Memory B cell (primary cell): ENCODE results near the gene GLI2.

Experiments
- ATAC-seq: fragments of 150-1000 bp; cut with Tn5 transposase; 2 replicates; pipeline ENCODE4 v1.10.0; 2021; ENCODE audit warnings: low read depth, mild to moderate bottlenecking, moderate library complexity
- DNase-seq, 2 donors: peaks; one replicate each; pipeline ENCODE4 v3.0.0; 2022; ENCODE audit warnings: low spot score in 2 of 2
- H3K27ac Mint-ChIP-seq: one replicate; pipeline ENCODE4 v1.8.0; 2022; ENCODE audit warnings: mild to moderate bottlenecking, moderate library complexity, mixed read lengths
- H3K27me3 Mint-ChIP-seq: one replicate; pipeline ENCODE4 v1.8.0; 2022; ENCODE audit warnings: mixed read lengths
- H3K36me3 Mint-ChIP-seq: one replicate; pipeline ENCODE4 v1.8.0; 2022; ENCODE audit warnings: mild to moderate bottlenecking, mixed read lengths
- H3K4me1 Mint-ChIP-seq: one replicate; pipeline ENCODE4 v1.8.0; 2022; ENCODE audit warnings: mixed read lengths
- H3K4me3 Mint-ChIP-seq: one replicate; pipeline ENCODE4 v1.8.0; 2022; ENCODE audit warnings: mild to moderate bottlenecking, moderate library complexity, mixed read lengths
- H3K9me3 Mint-ChIP-seq: one replicate; pipeline ENCODE4 v1.8.0; 2022; ENCODE audit warnings: mixed read lengths

The GLI2 gene

GRCh38 chr2:120737340-120738101 lies 1.9 kb downstream of the GLI2 start:
- Mint-ChIP-seq H3K4me1 (peaks cover 8% of the 10 kb centered on the region), H3K9me3 (no peaks in the 10 kb centered on the region), H3K4me3 (no peak overlapping the region), H3K27ac (no peak overlapping the region), H3K27me3 (peaks cover 28% of the 10 kb centered on the region), H3K36me3 (no peaks in the 10 kb centered on the region)
- DNase-seq, result no peak
- ATAC-seq, result no peak

GRCh38 chr2:120738117-120738516 lies 2.4 kb downstream of the GLI2 start:
- no peak overlapping the region for H3K27ac Mint-ChIP-seq
- no peak overlapping the region for H3K4me3 Mint-ChIP-seq
- no peak for ATAC-seq
- peaks cover 30% of the 10 kb centered on the region for H3K27me3 Mint-ChIP-seq
- no peaks in the 10 kb centered on the region for H3K36me3 Mint-ChIP-seq
- DNase-seq, result no peak
- peaks cover 8% of the 10 kb centered on the region for H3K4me1 Mint-ChIP-seq
- H3K9me3 Mint-ChIP-seq, result no peaks in the 10 kb centered on the region

GRCh38 chr2:120738786-120739437 lies 3.2 kb downstream of the GLI2 start:
- Mint-ChIP-seq H3K27ac (no peak overlapping the region), H3K4me1 (peaks cover 8% of the 10 kb centered on the region), H3K36me3 (no peaks in the 10 kb centered on the region), H3K4me3 (no peak overlapping the region), H3K9me3 (no peaks in the 10 kb centered on the region), H3K27me3 (peaks cover 32% of the 10 kb centered on the region)
- DNase-seq (no peak), ATAC-seq (no peak)

GRCh38 chr2:120739438-120740090 lies 3.9 kb downstream of the GLI2 start:
- no peaks in the 10 kb centered on the region for H3K36me3 Mint-ChIP-seq
- no peak overlapping the region for H3K4me3 Mint-ChIP-seq
- peaks cover 8% of the 10 kb centered on the region for H3K4me1 Mint-ChIP-seq
- H3K27me3 Mint-ChIP-seq, result peaks cover 34% of the 10 kb centered on the region
- no peak overlapping the region for H3K27ac Mint-ChIP-seq
- no peak for ATAC-seq
- no peaks in the 10 kb centered on the region for H3K9me3 Mint-ChIP-seq
- DNase-seq, result no peak

- Mint-ChIP-seq H3K27me3 (peaks cover 34% of the 10 kb centered on the region), H3K36me3 (no peaks in the 10 kb centered on the region)
Observed at GRCh38 chr2:120740375-120740764, 4.7 kb downstream of the GLI2 start.

GRCh38 chr2:120740765-120741524 lies 5.3 kb downstream of the GLI2 start:
- Mint-ChIP-seq H3K27ac (no peak overlapping the region), H3K4me3 (no peak overlapping the region), H3K27me3 (peaks cover 34% of the 10 kb centered on the region), H3K4me1 (peaks cover 8% of the 10 kb centered on the region), H3K36me3 (no peaks in the 10 kb centered on the region), H3K9me3 (no peaks in the 10 kb centered on the region)
- ATAC-seq (no peak), DNase-seq (no peak)

More at GRCh38 chr2:120740375-120740764, 4.7 kb downstream of the GLI2 start:
- H3K4me1 Mint-ChIP-seq, result peaks cover 8% of the 10 kb centered on the region
- DNase-seq (no peak), ATAC-seq (no peak)
- H3K4me3 Mint-ChIP-seq, result no peak overlapping the region
- H3K9me3 Mint-ChIP-seq, result no peaks in the 10 kb centered on the region
- H3K27ac Mint-ChIP-seq, result no peak overlapping the region

- ATAC-seq, result no peak
- peaks cover 31% of the 10 kb centered on the region for H3K27me3 Mint-ChIP-seq
- no peak for DNase-seq
- no peak overlapping the region for H3K27ac Mint-ChIP-seq
- H3K36me3 Mint-ChIP-seq, result no peaks in the 10 kb centered on the region
- no peaks in the 10 kb centered on the region for H3K9me3 Mint-ChIP-seq
- H3K4me3 Mint-ChIP-seq, result no peak overlapping the region
- peaks cover 6% of the 10 kb centered on the region for H3K4me1 Mint-ChIP-seq
Observed at GRCh38 chr2:120741571-120742561, 6.2 kb downstream of the GLI2 start.

GRCh38 chr2:120743657-120744056 lies 8.0 kb downstream of the GLI2 start:
- H3K27me3 Mint-ChIP-seq, result peaks cover 24% of the 10 kb centered on the region
- DNase-seq, result no peak
- no peak overlapping the region for H3K4me3 Mint-ChIP-seq
- no peak overlapping the region for H3K27ac Mint-ChIP-seq
- peaks cover 3% of the 10 kb centered on the region for H3K4me1 Mint-ChIP-seq
- no peak for ATAC-seq
- no peaks in the 10 kb centered on the region for H3K9me3 Mint-ChIP-seq
- H3K36me3 Mint-ChIP-seq, result no peaks in the 10 kb centered on the region

- DNase-seq, result no peak
- no peak for ATAC-seq
- no peaks in the 10 kb centered on the region for H3K9me3 Mint-ChIP-seq
- no peak overlapping the region for H3K4me3 Mint-ChIP-seq
- peaks cover 3% of the 10 kb centered on the region for H3K4me1 Mint-ChIP-seq
- H3K27ac Mint-ChIP-seq, result no peak overlapping the region
- peaks cover 19% of the 10 kb centered on the region for H3K27me3 Mint-ChIP-seq
- H3K36me3 Mint-ChIP-seq, result no peaks in the 10 kb centered on the region
Observed at GRCh38 chr2:120744817-120745216, 9.1 kb downstream of the GLI2 start.

GRCh38 chr2:120745420-120746111 lies 9.9 kb downstream of the GLI2 start:
- ATAC-seq (no peak), DNase-seq (no peak)
- peaks cover 3% of the 10 kb centered on the region for H3K4me1 Mint-ChIP-seq
- H3K27me3 Mint-ChIP-seq, result peaks cover 15% of the 10 kb centered on the region
- no peaks in the 10 kb centered on the region for H3K9me3 Mint-ChIP-seq
- H3K4me3 Mint-ChIP-seq, result no peak overlapping the region
- H3K27ac Mint-ChIP-seq, result no peak overlapping the region
- no peaks in the 10 kb centered on the region for H3K36me3 Mint-ChIP-seq

GRCh38 chr2:120746144-120746543 lies 10.5 kb downstream of the GLI2 start:
- no peaks in the 10 kb centered on the region for H3K9me3 Mint-ChIP-seq
- ATAC-seq (no peak), DNase-seq (no peak)
- H3K36me3 Mint-ChIP-seq, result no peaks in the 10 kb centered on the region
- H3K4me3 Mint-ChIP-seq, result no peak overlapping the region
- H3K27ac Mint-ChIP-seq, result no peak overlapping the region
- peaks cover 14% of the 10 kb centered on the region for H3K27me3 Mint-ChIP-seq
- peaks cover 2% of the 10 kb centered on the region for H3K4me1 Mint-ChIP-seq

- no peaks in the 10 kb centered on the region for H3K36me3 Mint-ChIP-seq
- peaks cover 11% of the 10 kb centered on the region for H3K27me3 Mint-ChIP-seq
- H3K27ac Mint-ChIP-seq, result no peak overlapping the region
- no peak for DNase-seq
- no peaks in the 10 kb centered on the region for H3K4me1 Mint-ChIP-seq
- H3K4me3 Mint-ChIP-seq, result no peak overlapping the region
- H3K9me3 Mint-ChIP-seq, result no peaks in the 10 kb centered on the region
- no peak for ATAC-seq
Observed at GRCh38 chr2:120747281-120747680, 11.6 kb downstream of the GLI2 start.

- H3K4me1 Mint-ChIP-seq, result no peaks in the 10 kb centered on the region
- H3K4me3 Mint-ChIP-seq, result no peak overlapping the region
Observed at GRCh38 chr2:120747706-120748105, 12.0 kb downstream of the GLI2 start.

More at GRCh38 chr2:120747706-120748105, 12.0 kb downstream of the GLI2 start:
- H3K36me3 Mint-ChIP-seq, result no peaks in the 10 kb centered on the region
- DNase-seq (no peak), ATAC-seq (no peak)
- peaks cover 11% of the 10 kb centered on the region for H3K27me3 Mint-ChIP-seq
- H3K27ac Mint-ChIP-seq, result no peak overlapping the region
- no peaks in the 10 kb centered on the region for H3K9me3 Mint-ChIP-seq
